ENCODE measurements around the gene CMIP.

DNA sequence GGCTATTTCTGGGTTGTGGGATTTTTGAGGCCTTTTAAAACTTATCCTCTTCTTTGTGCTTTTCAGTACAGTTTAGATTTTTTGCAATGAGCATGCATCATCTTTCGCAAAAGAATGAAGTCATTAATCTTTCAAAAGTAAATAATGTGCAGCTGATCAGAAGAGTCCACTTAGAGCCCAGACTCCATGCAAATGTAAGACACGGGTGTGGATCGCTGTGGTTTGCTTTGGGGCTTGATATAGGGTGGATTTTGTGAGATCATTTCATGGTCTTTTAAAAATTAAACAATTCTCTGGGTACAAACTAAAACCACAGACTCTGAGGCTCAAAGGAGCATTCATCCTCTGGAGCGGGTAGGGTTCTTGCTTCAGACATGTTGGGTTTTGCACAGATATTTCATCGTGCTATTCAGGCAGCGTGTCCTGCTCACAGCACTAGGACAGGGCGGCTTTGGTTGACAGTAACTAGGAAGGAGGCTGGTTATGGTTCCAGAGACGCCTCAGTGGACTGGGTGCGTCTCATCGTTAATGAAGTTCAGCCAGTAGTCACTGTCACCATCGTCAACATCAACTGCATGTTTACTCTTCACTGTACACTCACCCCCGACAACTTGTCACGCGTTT is 205.1 kb downstream of the CMIP start:
- TF ChIP-seq CTCF (IDR thresholded peaks at IDR 0.05) (no peak), POLR2A (IDR thresholded peaks at IDR 0.05) (no peak)
